Brain microvascular endothelial cell (primary cell): ENCODE results near the gene CREB3L2.
A peak's percentile ranks its signal among the peaks of the same experiment; 100 is the strongest.

Source experiments
- DNase-seq: peaks from one replicate; pipeline ENCODE4 v3.0.0-alpha.2; 2020
- H3K27ac ChIP-seq: fragments of 250-450 bp; sonication (Bioruptor Pico); 2 replicates; pipeline ENCODE4 v1.5.1; 2020; ENCODE audit warnings: mild to moderate bottlenecking, moderate library complexity
- H3K27me3 ChIP-seq: fragments of 250-450 bp; sonication (Bioruptor Pico); replicated peaks from 2 replicates; pipeline ENCODE4 v1.5.1; 2020; ENCODE audit warnings: mild to moderate bottlenecking
- H3K36me3 ChIP-seq: fragments of 250-450 bp; sonication (Bioruptor Pico); replicated peaks from 2 replicates; pipeline ENCODE4 v1.5.1; 2020; ENCODE audit warnings: mild to moderate bottlenecking
- H3K4me3 ChIP-seq: 2 replicates; pipeline ENCODE4 v1.5.1; 2011; ENCODE audit warnings: low read depth, mild to moderate bottlenecking, control low read depth, low read length, moderate library complexity
- CTCF ChIP-seq: IDR thresholded peaks from 2 replicates; pipeline ENCODE4 v1.5.1; 2011; ENCODE audit warnings: low read depth, mild to moderate bottlenecking, moderate library complexity, low read length, control low read depth, inconsistent platforms; ENCODE audit errors: missing control alignments
- in situ Hi-C: cut with HindIII; loops from 2 replicates; pipeline ENCODE4 v1.10.0; 2017; ENCODE audit warnings: low sequenced_read_pairs, low pct_ligation_motif_present

Gene CREB3L2

GRCh38 chr7:137947046-137947445 is 54.8 kb downstream of the CREB3L2 start:
- Histone ChIP-seq H3K36me3 (peaks cover 5% of the 10 kb centered on the region), H3K27me3 (no peaks in the 10 kb centered on the region), H3K4me3 (no peak overlapping the region), H3K27ac (no peak overlapping the region)
- no peak for DNase-seq
- TF ChIP-seq CTCF: no peak
- in situ Hi-C loops: no loop called here

- in situ Hi-C loops: no loop called here
- no peak overlapping the region for H3K4me3 ChIP-seq
- no peaks in the 10 kb centered on the region for H3K27me3 ChIP-seq
- DNase-seq: no peak
- no peak for TF ChIP-seq CTCF
- H3K36me3 ChIP-seq: peaks cover 5% of the 10 kb centered on the region
- H3K27ac ChIP-seq: no peak overlapping the region
Measured at GRCh38 chr7:137946011-137946410, 55.9 kb downstream of the CREB3L2 start.

- TF ChIP-seq CTCF: no peak
- in situ Hi-C loops: no loop called here
- peak; percentile 83 for DNase-seq
- Histone ChIP-seq H3K27ac (peak overlapping the region; percentile 97), H3K27me3 (no peaks in the 10 kb centered on the region), H3K36me3 (peaks cover 8% of the 10 kb centered on the region), H3K4me3 (no peak overlapping the region)
Measured at GRCh38 chr7:137944168-137944567, 57.7 kb downstream of the CREB3L2 start.

- Histone ChIP-seq H3K27ac (peak overlapping the region; percentile 97), H3K27me3 (no peaks in the 10 kb centered on the region), H3K36me3 (peaks cover 8% of the 10 kb centered on the region), H3K4me3 (no peak overlapping the region)
- in situ Hi-C loops: no loop called here
- peak; percentile 92 for DNase-seq
- TF ChIP-seq CTCF: no peak
Measured at GRCh38 chr7:137943132-137943551, 58.7 kb downstream of the CREB3L2 start.

GRCh38 chr7:137942484-137943115 is 59.3 kb downstream of the CREB3L2 start:
- no peak for TF ChIP-seq CTCF
- in situ Hi-C loops: no loop called here
- peaks cover 8% of the 10 kb centered on the region for H3K36me3 ChIP-seq
- no peak for DNase-seq
- no peak overlapping the region for H3K4me3 ChIP-seq
- no peaks in the 10 kb centered on the region for H3K27me3 ChIP-seq
- peak overlapping the region; percentile 97 for H3K27ac ChIP-seq
